Smooth muscle cell (in vitro differentiated cells): ENCODE results near the gene MXI1. TPM values are rescaled to one million over a fixed set of nuclear protein-coding genes. Genes with fewer than 3 reads are reported as not detected.

Experiments used
- DNase-seq: peaks from one replicate; lab custom pipeline; 2025; ENCODE audit not compliant: unreplicated experiment; lab: John Stamatoyannopoulos, UW
- H2AFZ ChIP-seq: fragments of 200-600 bp; sonication (generic); 2 replicates; pipeline ENCODE4 v1.6.0; 2016; ENCODE audit warnings: antibody characterized with exemption, low read depth, mild to moderate bottlenecking
- H3F3A ChIP-seq: fragments of 200-600 bp; sonication (generic); 2 replicates; pipeline ENCODE4 v1.6.0; 2017; ENCODE audit warnings: antibody characterized with exemption, low read depth
- H3K27ac ChIP-seq: fragments of 200-600 bp; sonication (generic); 2 replicates; pipeline ENCODE4 v1.5.1; 2016; ENCODE audit warnings: low read depth, mild to moderate bottlenecking
- H3K27me3 ChIP-seq: fragments of 200-600 bp; sonication (generic); 2 replicates; pipeline ENCODE4 v1.6.1; 2016; ENCODE audit warnings: low read depth, mild to moderate bottlenecking
- H3K36me3 ChIP-seq: fragments of 200-600 bp; sonication (generic); 2 replicates; pipeline ENCODE4 v1.5.1; 2016; ENCODE audit warnings: low read depth
- H3K4me1 ChIP-seq: fragments of 200-600 bp; sonication (generic); 2 replicates; pipeline ENCODE4 v1.5.1; 2016; ENCODE audit warnings: low read depth
- H3K4me2 ChIP-seq: fragments of 200-600 bp; sonication (generic); 2 replicates; pipeline ENCODE4 v1.6.0; 2016; ENCODE audit warnings: mild to moderate bottlenecking
- H3K4me3 ChIP-seq: fragments of 200-600 bp; sonication (generic); 2 replicates; pipeline ENCODE4 v1.5.1; 2016; ENCODE audit warnings: mild to moderate bottlenecking
- H3K79me2 ChIP-seq: fragments of 200-600 bp; sonication (generic); 2 replicates; pipeline ENCODE4 v1.6.0; 2016; ENCODE audit warnings: low read depth, mild to moderate bottlenecking
- H3K9ac ChIP-seq: fragments of 200-600 bp; sonication (generic); 2 replicates; pipeline ENCODE4 v1.6.0; 2016; ENCODE audit warnings: low read depth
- H3K9me3 ChIP-seq: fragments of 200-600 bp; sonication (generic); replicated peaks from 2 replicates; pipeline ENCODE4 v1.5.1; 2016; ENCODE audit warnings: low read depth
- H4K20me1 ChIP-seq: fragments of 200-600 bp; sonication (generic); 2 replicates; pipeline ENCODE4 v1.6.0; 2016; ENCODE audit warnings: low read depth
- CTCF ChIP-seq: fragments of 200-600 bp; sonication (generic); IDR thresholded peaks from 2 replicates; pipeline ENCODE4 v1.5.1; 2017; ENCODE audit warnings: borderline replicate concordance, mild to moderate bottlenecking, antibody characterized with exemption; ENCODE audit not compliant: insufficient read depth, poor library complexity, severe bottlenecking
- WGBS: methylation state at CpG from one replicate; pipeline ENCODE4 v1.1.7; 2016; ENCODE audit warnings: low lambda C conversion rate; 5-methylcytosine and 5-hydroxymethylcytosine counted together
- polyA plus RNA-seq: library from polyadenylated mRNA; unstranded; fragments of >200 nt; fragmentation: Nextera tagmentation; extraction: Ambion mirVana; gene quantifications from 2 replicates; pipeline ENCODE4 v1.2.1, GENCODE V29; 2016
- total RNA-seq: library from RNA; depleted of rRNA; stranded (reverse); fragments of >200 nt; gene quantifications from 2 replicates; pipeline ENCODE4 v1.2.3, GENCODE V29; 2014

Gene MXI1
- total and polyA plus RNA-seq, 2 experiments from 2014 or later = 35.9 to 52.3 TPM

GRCh38 chr10:110160522-110160921, 46.9 kb upstream of the MXI1 start:
- H4K20me1 ChIP-seq = no peaks in the 10 kb centered on the region
- no peak overlapping the region for H3K4me3 ChIP-seq
- H3K36me3 ChIP-seq = no peaks in the 10 kb centered on the region
- no peak overlapping the region for H2AFZ ChIP-seq
- H3K27ac ChIP-seq = no peak overlapping the region
- TF ChIP-seq CTCF = no peak
- H3K27me3 ChIP-seq = peaks cover 5% of the 10 kb centered on the region
- H3K9me3 ChIP-seq = no peaks in the 10 kb centered on the region
- H3K79me2 ChIP-seq = no peaks in the 10 kb centered on the region
- H3F3A ChIP-seq = no peaks in the 10 kb centered on the region
- DNase-seq = no peak
- peaks cover 9% of the 10 kb centered on the region for H3K4me1 ChIP-seq
- H3K4me2 ChIP-seq = no peak overlapping the region
- no peak overlapping the region for H3K9ac ChIP-seq

- no peaks in the 10 kb centered on the region for H3K9me3 ChIP-seq
- H3K4me1 ChIP-seq = peaks cover 9% of the 10 kb centered on the region
- H3K79me2 ChIP-seq = no peaks in the 10 kb centered on the region
- no peak overlapping the region for H2AFZ ChIP-seq
- no peak overlapping the region for H3K4me2 ChIP-seq
- no peaks in the 10 kb centered on the region for H4K20me1 ChIP-seq
- H3K4me3 ChIP-seq = no peak overlapping the region
- H3K27ac ChIP-seq = no peak overlapping the region
- TF ChIP-seq CTCF = no peak
- WGBS = 39% methylated on average over 6 of the region's 6 CpGs
- DNase-seq = no peak
- no peaks in the 10 kb centered on the region for H3K36me3 ChIP-seq
- H3K9ac ChIP-seq = no peak overlapping the region
- peaks cover 16% of the 10 kb centered on the region for H3K27me3 ChIP-seq
- no peaks in the 10 kb centered on the region for H3F3A ChIP-seq
Measured at GRCh38 chr10:110162741-110163145, 44.7 kb upstream of the MXI1 start.

GRCh38 chr10:110163192-110163773, 44.1 kb upstream of the MXI1 start:
- Histone ChIP-seq H3K4me2 (no peak overlapping the region), H3K4me3 (no peak overlapping the region), H3K36me3 (no peaks in the 10 kb centered on the region), H3K4me1 (peaks cover 9% of the 10 kb centered on the region), H3K27ac (no peak overlapping the region), H3K79me2 (no peaks in the 10 kb centered on the region), H3K9me3 (no peaks in the 10 kb centered on the region), H2AFZ (no peak overlapping the region), H3K27me3 (peaks cover 22% of the 10 kb centered on the region), H4K20me1 (no peaks in the 10 kb centered on the region), H3F3A (no peaks in the 10 kb centered on the region), H3K9ac (no peak overlapping the region)
- TF ChIP-seq CTCF = no peak
- no peak for DNase-seq
- WGBS = 39% methylated on average over 5 of the region's 5 CpGs

- no peak overlapping the region for H3K4me3 ChIP-seq
- no peak overlapping the region for H2AFZ ChIP-seq
- DNase-seq = no peak
- no peaks in the 10 kb centered on the region for H3K36me3 ChIP-seq
- no peak for TF ChIP-seq CTCF
- no peak overlapping the region for H3K27ac ChIP-seq
- no peak overlapping the region for H3K4me2 ChIP-seq
- H3K79me2 ChIP-seq = no peaks in the 10 kb centered on the region
- H3F3A ChIP-seq = no peaks in the 10 kb centered on the region
- no peaks in the 10 kb centered on the region for H3K9me3 ChIP-seq
- peaks cover 27% of the 10 kb centered on the region for H3K27me3 ChIP-seq
- no peaks in the 10 kb centered on the region for H4K20me1 ChIP-seq
- no peak overlapping the region for H3K9ac ChIP-seq
- peaks cover 9% of the 10 kb centered on the region for H3K4me1 ChIP-seq
- 41% methylated on average over 4 of the region's 4 CpGs for WGBS
Measured at GRCh38 chr10:110163841-110164240, 43.6 kb upstream of the MXI1 start.
